Endometrium (tissue), 2 donors: ENCODE results near the gene LRRC37B.
"Not testable (repeated sequence)": the region's sequence is repeated elsewhere in the genome, so short reads cannot be mapped to it uniquely, and the experiment has no call there.

Source experiments
- FAIRE-seq: peaks from 2 replicates; lab custom pipeline; 2012; peaks lifted over from hg19 to GRCh38; lab: Jason Lieb, UNC
- donor health status: control.
- donor health status: control.

The LRRC37B gene

DNA sequence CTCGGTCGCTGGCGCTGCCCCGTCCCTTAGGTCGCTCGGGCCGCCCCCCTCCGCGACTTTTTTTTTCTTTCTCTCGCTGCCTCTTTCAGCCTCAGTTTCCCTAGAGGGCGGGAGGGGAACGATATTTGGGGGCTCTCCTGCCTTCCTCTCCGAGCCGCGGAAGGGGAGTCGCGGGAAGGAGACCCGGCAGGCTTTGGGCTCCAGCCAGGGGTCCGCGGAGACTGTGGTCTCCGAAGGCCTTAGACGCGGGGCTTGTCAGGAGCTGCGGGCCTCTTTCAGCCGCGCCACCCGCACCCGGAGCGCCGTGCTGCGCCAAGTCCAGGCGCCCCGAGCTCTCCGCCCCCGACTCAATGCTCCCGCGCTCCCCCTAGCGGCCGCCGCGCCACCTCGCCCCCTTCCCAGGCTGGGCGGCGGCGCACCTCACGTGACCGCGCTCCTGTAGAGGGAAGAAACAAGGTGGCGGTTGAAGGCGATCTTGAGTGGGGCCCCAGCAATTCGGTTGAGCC lies at the start of gene LRRC37B:
Gene LRRC37B, plus strand, starts transcription at position 427 of the 506 bp plus-strand sequence. CDS start 14,010 bp downstream, outside the sequence.
- no peak for FAIRE-seq

DNA sequence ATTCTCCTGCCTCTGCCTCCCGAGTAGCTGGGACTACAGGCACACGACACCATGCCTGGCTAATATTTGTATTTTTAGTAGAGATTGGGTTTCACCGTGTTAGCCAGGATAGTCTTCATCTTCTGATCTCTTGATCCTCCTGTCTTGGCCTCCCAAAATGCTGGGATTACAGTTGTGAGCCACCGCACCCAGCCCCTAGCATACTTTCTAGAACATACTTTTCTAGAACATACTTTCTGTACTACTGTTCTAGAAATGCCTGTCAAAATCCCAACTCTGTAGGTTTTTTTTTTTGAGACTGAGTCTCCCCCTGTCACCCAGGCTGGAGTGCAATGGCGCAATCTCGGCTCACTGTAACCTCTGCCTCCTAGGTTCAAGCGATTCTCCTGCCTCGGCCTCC lies 43.1 kb upstream of the LRRC37B start:
- not testable (repeated sequence) for FAIRE-seq

GRCh38 chr17:31967648-31968047 lies 39.5 kb upstream of the LRRC37B start:
- no peak for FAIRE-seq

GRCh38 chr17:31970416-31970815 lies 36.8 kb upstream of the LRRC37B start:
- not testable (repeated sequence) for FAIRE-seq

DNA sequence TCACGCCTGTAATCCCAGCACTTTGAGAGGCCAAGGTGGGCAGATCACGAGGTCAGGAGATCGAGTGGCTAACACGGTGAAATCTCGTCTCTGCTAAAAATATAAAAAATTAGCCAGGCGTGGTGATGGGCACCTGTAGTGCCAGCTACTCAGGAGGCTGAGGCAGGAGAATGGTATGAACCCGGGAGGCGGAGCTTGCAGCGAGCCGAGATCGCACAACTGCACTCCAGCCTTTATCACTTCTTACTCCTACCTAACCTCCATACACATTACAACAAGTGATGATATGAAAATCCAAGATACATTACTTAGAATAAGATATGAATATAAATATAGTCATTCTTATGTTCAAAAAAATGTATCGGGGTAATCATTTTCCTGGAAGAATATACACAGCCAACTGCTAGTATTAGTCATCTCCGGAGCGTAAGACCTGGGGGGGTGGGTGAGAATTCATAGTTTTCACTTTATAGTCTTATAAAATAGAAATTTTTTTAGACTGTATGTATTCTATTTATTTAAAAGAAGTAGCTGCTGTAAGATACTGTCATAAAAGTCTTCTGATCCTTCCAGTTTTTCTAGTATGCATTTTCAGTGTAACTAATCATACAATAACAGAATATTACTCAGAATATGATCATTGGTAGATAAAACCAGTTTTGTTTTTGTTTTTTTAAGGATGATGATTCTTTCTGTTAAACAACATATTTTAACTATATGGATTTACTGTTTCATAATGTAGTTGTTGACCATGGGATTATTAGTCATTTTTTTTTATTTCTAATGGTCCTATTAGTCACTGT lies 32.7 kb upstream of the LRRC37B start:
- not testable (repeated sequence) for FAIRE-seq

DNA sequence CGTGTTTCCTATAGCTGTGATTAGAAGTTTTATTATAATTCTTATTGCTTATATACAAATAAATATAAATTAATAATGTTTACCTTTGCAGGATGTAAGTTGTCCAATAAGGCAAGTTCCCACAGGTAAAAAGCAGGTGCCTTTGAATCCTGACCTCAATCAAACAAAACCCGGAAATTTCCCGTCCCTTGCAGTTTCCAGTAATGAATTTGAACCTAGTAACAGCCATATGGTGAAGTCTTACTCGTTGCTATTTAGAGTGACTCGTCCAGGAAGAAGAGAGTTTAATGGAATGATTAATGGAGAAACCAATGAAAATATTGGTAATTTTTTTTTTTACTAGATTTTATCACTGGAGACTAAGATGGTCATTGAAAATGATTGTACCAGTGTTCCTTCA lies 31.8 kb upstream of the LRRC37B start:
- not testable (repeated sequence) for FAIRE-seq

GRCh38 chr17:31991821-31992220 lies 15.4 kb upstream of the LRRC37B start:
- FAIRE-seq: not testable (repeated sequence)

DNA sequence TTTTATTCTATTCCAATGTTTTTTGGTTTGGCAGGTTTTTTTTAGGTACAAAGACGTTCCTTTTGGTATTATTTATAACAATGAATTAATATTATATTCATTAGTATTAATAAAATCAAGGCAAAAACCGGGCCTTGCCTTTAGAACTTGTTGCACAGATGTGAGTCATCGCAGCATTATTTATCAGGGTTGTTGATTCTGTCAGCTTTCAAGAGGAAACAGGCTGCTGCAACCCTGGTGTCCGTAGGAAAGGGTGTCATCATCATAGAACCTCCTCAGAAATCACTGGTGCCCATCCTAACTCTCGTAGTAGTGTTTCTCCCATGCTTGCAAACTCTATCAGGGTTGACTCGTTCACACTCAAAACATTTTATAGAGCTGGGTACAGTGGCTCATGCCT lies 10.2 kb upstream of the LRRC37B start:
- no peak for FAIRE-seq

DNA sequence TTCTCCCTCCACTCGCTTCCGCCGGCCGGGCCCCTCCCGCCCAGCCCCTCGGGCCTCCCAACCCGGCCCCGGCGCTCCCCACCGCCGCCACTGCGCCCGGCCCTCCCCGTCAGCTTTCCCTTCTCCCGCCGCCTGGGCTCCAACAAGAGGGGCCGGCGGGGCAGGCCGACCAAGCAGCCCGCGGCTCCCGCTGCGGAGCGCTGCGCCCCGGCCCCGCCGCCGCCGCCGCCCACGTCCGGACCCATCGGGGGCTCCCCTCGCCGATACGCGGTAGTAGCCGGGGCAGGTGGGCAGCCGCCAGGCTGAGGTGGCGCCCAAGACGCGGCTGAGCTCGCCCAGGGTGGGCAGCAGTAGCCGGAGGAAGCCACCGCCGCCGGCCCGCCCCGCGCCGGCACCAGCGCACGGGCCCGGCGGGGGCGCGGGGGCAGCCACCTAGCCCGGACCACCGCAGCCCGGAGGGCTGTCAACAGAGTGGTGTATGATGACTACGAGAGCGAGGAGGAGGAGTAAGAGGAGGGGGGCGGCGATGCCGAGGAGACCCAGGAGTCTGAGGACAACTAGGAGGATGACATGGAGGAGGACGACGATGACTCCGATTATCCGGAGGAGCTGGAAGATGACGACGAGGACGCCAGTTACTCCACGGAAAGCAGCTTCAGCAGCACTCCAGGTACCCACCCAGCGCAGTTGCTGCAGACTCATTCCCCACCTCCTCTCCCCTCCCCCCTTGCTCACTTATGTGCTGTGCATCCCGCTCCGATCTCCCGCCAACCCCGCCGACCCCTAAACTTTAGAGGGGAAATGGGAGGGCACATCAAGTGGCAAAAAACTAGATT lies 498 bp downstream of the LRRC37B start:
- no peak for FAIRE-seq

- no peak for FAIRE-seq
Observed at GRCh38 chr17:32009262-32009542, 2.0 kb downstream of the LRRC37B start.

DNA sequence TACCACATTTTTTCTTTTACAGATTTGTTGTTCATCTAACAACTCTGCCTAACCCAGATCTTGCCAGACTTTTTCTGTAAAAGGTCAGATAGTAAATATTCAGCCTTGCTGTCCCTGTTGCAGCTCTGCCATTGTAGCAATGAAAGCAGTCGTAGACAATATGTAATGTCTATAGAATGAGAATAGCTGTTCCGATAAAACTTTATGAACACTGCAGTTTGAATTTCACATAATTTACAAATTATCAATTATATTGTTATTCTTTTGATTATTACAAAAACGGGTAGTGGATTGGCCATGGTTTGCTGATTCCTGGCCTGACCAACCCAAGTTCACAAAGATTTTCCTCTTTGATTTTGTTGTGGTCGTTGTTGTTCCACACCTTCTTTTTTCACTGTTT lies 2.9 kb downstream of the LRRC37B start:
- no peak for FAIRE-seq

DNA sequence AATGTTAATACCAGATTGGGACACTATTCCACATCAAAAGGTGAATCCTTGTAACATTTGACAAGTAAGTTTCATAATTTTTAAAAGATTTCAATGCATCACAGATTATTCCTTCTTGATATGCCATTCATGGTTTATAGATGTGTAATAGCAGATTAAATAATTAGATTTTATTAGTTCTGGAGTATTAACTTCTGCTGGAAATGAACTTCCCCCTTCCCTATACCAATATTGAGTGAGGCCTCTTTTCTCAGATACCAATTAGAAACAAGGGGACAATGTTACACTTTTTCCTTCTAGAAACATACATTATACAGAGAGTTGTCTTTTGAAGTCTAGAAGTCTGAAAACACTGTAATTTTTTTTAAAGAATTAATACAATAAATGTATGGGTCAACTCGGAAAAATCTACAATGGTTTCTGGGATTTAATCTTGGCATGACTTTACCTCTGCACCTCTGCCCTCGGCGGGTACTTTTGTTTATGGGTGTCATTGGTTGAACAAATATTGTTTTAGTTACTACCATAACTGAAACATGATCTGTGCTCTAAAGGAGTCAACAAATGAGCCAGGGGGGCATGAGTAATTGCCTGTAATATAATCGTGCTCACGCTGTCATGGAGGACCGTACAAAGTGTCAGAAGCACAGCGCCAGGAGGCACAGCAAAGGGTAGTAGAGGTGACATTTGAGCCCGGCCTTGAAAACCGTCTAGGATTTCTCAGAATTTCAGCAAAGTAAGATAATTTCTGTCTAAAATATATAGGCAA lies 8.2 kb downstream of the LRRC37B start:
- no peak for FAIRE-seq

DNA sequence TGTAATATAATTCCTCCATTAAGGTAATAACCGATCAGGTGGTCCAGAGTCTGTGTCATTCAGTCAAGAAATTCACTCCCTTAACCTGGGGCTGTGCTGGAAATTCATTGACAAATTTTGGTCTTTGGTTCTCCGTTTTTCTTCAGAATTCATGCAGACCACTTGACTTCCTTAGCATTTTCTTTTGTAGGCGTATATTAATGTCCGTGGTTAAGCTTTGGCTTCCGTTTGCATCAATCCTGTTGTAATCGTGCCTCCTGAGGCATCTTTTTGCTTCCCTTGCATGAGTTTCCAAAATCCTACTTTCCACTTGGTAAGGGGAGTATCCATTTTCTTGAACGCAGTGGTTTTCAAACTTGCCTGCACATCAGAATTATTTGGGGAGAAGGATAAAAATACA lies 9.0 kb downstream of the LRRC37B start:
- FAIRE-seq: no peak

DNA sequence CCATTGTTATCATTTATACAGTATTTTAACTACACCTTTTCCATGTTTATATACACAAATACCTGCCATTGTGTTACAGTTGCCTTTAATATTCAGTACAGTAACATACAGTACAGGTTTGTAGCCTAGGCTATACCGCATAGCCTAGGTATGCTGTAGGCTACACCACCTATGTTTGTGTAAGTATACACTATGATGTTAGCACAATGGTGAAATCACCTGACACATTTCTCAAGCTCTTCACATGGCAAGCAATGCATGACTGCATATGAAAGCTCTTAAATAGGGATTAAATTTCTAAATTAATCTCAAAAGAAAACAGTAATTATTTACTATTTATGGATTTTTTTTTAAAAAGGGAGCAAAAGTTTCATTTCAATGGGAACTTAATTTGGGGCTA lies 12.0 kb downstream of the LRRC37B start:
- no peak for FAIRE-seq

GRCh38 chr17:32020943-32021614 lies 13.9 kb downstream of the LRRC37B start:
- FAIRE-seq: no peak

GRCh38 chr17:32021615-32021955 lies 14.4 kb downstream of the LRRC37B start:
- no peak for FAIRE-seq

DNA sequence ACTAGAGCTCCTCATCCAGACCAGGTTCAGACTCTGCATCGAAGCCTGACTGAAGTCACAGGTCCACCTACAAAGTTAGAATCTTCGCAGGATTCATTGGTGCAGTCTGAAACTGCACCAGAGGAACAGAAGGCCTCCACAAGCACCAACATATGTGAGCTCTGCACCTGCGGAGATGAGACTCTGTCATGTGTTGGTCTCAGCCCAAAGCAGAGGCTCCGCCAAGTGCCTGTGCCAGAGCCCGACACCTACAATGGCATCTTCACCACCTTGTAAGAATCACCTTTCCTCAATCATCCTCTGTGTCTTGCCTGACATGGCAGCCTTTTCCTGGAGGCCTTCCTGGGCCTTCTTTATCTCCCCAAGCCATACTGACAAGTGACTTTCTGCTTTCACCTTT lies 15.4 kb downstream of the LRRC37B start:
- FAIRE-seq: not testable (repeated sequence)

DNA sequence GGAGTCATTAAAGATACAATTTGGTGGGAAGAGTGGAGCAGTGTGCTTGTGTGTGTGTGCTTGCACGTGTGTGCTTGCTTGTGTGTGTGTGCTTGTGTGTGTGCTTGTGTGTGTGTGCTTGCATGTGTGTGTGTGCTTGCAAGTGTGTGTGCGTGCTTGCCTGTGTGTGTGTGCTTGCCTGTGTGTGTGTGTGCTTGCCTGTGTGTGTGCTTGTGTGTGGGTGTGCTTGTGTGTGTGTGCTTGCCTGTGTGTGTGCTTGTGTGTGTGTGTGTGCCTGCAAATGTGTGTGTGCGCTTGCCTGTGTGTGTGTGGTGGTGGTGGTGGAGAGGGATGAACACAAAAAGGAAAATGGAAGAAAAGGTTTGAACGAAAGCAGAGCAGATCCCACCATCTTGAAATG lies 20.1 kb downstream of the LRRC37B start:
- not testable (repeated sequence) for FAIRE-seq

DNA sequence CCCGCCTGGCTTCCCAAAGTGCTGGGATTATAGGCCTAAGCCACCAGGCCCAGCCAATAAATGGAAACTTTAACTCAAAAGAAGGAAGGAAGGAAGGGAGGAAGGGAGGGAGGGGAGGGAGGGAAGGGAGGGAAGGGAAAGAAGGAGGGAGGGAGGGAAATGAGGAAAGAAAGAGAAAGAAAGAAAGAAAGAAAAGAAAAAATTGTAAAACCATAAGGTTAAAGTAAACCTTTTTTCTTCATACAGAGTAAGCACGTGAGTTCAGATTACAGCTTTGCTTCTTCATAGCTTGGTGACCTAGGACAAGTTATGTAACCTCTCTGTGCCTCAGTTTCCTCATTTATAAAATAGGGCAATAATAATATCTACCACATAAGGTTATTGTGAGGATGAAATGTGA lies 26.0 kb downstream of the LRRC37B start:
- FAIRE-seq: no peak

GRCh38 chr17:32033812-32034211 lies 26.6 kb downstream of the LRRC37B start:
- FAIRE-seq: not testable (repeated sequence)

DNA sequence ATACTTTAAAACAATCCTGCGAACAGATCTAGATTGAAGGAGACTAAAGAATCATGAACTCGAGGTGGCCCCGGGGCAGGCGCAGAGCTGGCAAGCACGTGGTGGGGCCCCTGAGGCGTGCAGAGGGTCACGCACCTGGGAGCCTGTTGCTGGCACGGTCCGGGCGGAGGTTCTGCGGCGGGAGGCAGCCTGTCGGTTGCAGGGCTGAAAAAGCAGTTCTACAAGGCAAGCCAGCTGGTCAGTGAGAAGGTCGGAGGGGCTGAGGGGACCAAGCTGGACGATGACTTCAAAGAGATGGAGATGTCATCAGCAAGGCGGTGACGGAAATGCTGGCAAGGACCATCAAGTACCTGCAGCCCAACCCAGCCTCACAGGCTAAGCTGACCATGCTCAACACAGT lies 33.1 kb downstream of the LRRC37B start:
- FAIRE-seq: not testable (repeated sequence)

- not testable (repeated sequence) for FAIRE-seq
Observed at GRCh38 chr17:32041306-32041875, 34.2 kb downstream of the LRRC37B start.
